H1 (cell line): ENCODE data around the gene ANKRD12. TPM values are rescaled to one million over a fixed set of nuclear protein-coding genes. Genes with fewer than 3 reads are reported as not detected.

Experiments
- CTCF ChIA-PET: fragments of 300-600 bp; sonication (Branson Sonifier 250); formaldehyde crosslinking; loops from one replicate; lab custom pipeline; 2021; ENCODE audit not compliant: partially characterized antibody; lab: Charles Lee
- POLR2A ChIA-PET: fragments of 300-600 bp; sonication (Branson Sonifier 250); formaldehyde crosslinking; loops from one replicate; lab custom pipeline; 2021; ENCODE audit warnings: inconsistent platforms; ENCODE audit not compliant: partially characterized antibody; lab: Charles Lee
- DNase-seq, 2 experiments: peaks; one replicate each; pipeline versions ENCODE4 v3.0.0 to v3.0.0-alpha.2; 2010 to 2022; ENCODE audit warnings: low spot score in 2 of 2, low read depth in 1 of 2, mixed read lengths in 1 of 2
- FAIRE-seq: peaks from 2 replicates; lab custom pipeline; 2011; peaks lifted over from hg19 to GRCh38; lab: Jason Lieb, UNC
- H2AFZ ChIP-seq: 2 replicates; pipeline ENCODE4 v1.8.1; 2012; ENCODE audit warnings: low read length, inconsistent platforms
- H2AK5ac ChIP-seq: 2 replicates; pipeline ENCODE4 v1.6.1; 2013; ENCODE audit warnings: low read depth, low read length
- H2BK120ac ChIP-seq: replicated peaks from 2 replicates; pipeline ENCODE3; 2013; ENCODE audit warnings: low read depth, low read length, inconsistent platforms
- H2BK12ac ChIP-seq: 2 replicates; pipeline ENCODE4 v1.6.1; 2013; ENCODE audit warnings: low read depth, low read length
- H2BK15ac ChIP-seq: 2 replicates; pipeline ENCODE4 v1.6.1; 2013; ENCODE audit warnings: low read length
- H2BK20ac ChIP-seq: 2 replicates; pipeline ENCODE4 v1.6.1; 2013; ENCODE audit warnings: low read length
- H2BK5ac ChIP-seq: 2 replicates; pipeline ENCODE4 v1.6.1; 2013; ENCODE audit warnings: low read depth, low read length
- H3K14ac ChIP-seq: 2 replicates; pipeline ENCODE4 v1.6.1; 2013; ENCODE audit warnings: inconsistent platforms; ENCODE audit not compliant: insufficient read length
- H3K18ac ChIP-seq: 2 replicates; pipeline ENCODE4 v1.6.1; 2013; ENCODE audit warnings: low read length; ENCODE audit errors: extremely low read depth
- H3K23ac ChIP-seq: 2 replicates; pipeline ENCODE4 v1.6.1; 2013; ENCODE audit warnings: inconsistent platforms; ENCODE audit not compliant: insufficient read length
- H3K23me2 ChIP-seq: 2 replicates; pipeline ENCODE4 v1.6.1; 2013; ENCODE audit warnings: low read depth, low read length
- H3K27ac ChIP-seq: 2 replicates; pipeline ENCODE4 v1.6.1; 2011; ENCODE audit warnings: low read depth, low read length, inconsistent platforms
- H3K27me3 ChIP-seq, 4 experiments: replicated peaks in 1 of 4; 1 replicate in 1 of 4; 2 replicates in 3 of 4; pipeline versions ENCODE4 v1.6.1 to v1.8.1; 2011 to 2013; ENCODE audit warnings: low read length in 3 of 4, mild to moderate bottlenecking in 3 of 4, inconsistent platforms in 2 of 4, mixed read lengths in 2 of 4, moderate library complexity in 1 of 4; ENCODE audit not compliant: control insufficient read depth in 3 of 4, insufficient read depth in 3 of 4; ENCODE audit errors: extremely low read depth in 1 of 4
- H3K36me3 ChIP-seq, 4 experiments: 2 replicates each; pipeline versions ENCODE4 v1.6.1 to v1.8.1; 2011 to 2013; ENCODE audit warnings: mild to moderate bottlenecking in 4 of 4, low read length in 3 of 4, moderate library complexity in 2 of 4, control low read depth in 1 of 4, inconsistent platforms in 1 of 4; ENCODE audit not compliant: insufficient read depth in 4 of 4, control insufficient read depth in 2 of 4
- H3K4ac ChIP-seq: replicated peaks from 2 replicates; pipeline ENCODE3; 2013; ENCODE audit warnings: low read length, low read depth, mixed read lengths, inconsistent platforms; ENCODE audit not compliant: insufficient read length
- H3K4me1 ChIP-seq, 4 experiments: replicated peaks in 1 of 4; 1 replicate in 1 of 4; 2 replicates in 3 of 4; pipeline versions ENCODE4 v1.6.1 to v1.8.1; 2011 to 2013; ENCODE audit warnings: low read length in 3 of 4, inconsistent platforms in 2 of 4, mixed read lengths in 1 of 4; ENCODE audit not compliant: insufficient read depth in 4 of 4, control insufficient read depth in 3 of 4
- H3K4me2 ChIP-seq, 2 experiments: 2 replicates each; pipeline versions ENCODE4 v1.6.1 to v1.8.1; 2011 to 2013; ENCODE audit warnings: low read depth in 2 of 2, low read length in 2 of 2, control low read depth in 1 of 2, inconsistent platforms in 1 of 2, mild to moderate bottlenecking in 1 of 2; ENCODE audit not compliant: insufficient read depth in 1 of 2
- H3K4me3 ChIP-seq, 4 experiments: fragments of 200-600, 300-600 bp in 1 of 4; sonication (generic), shearing (Covaris generic), sonication (Bioruptor Twin) in 1 of 4; 2 replicates each; pipeline versions ENCODE4 v1.5.1 to v1.8.1; 2011 to 2016; ENCODE audit warnings: low read length in 4 of 4, low read depth in 3 of 4, control low read depth in 2 of 4, inconsistent platforms in 2 of 4, mild to moderate bottlenecking in 2 of 4, mixed read lengths in 1 of 4, moderate library complexity in 1 of 4; ENCODE audit not compliant: insufficient read depth in 2 of 4; ENCODE audit errors: extremely low read depth in 1 of 4
- H3K56ac ChIP-seq: replicated peaks from 2 replicates; pipeline ENCODE3; 2013; ENCODE audit warnings: low read depth, mild to moderate bottlenecking, mixed read lengths, low read length, inconsistent platforms; ENCODE audit not compliant: insufficient read length
- H3K79me1 ChIP-seq: 2 replicates; pipeline ENCODE4 v1.6.1; 2013; ENCODE audit warnings: low read depth, low read length, control low read depth
- H3K79me2 ChIP-seq, 2 experiments: 2 replicates each; pipeline versions ENCODE4 v1.6.1 to v1.8.1; 2012 to 2013; ENCODE audit warnings: low read length in 2 of 2, mild to moderate bottlenecking in 2 of 2, inconsistent platforms in 1 of 2; ENCODE audit not compliant: insufficient read depth in 2 of 2, control insufficient read depth in 1 of 2
- H3K9ac ChIP-seq, 4 experiments: replicated peaks in 1 of 4; 1 replicate in 1 of 4; 2 replicates in 3 of 4; pipeline versions ENCODE4 v1.6.1 to v1.8.1; 2011 to 2013; ENCODE audit warnings: low read depth in 3 of 4, low read length in 3 of 4, control low read depth in 2 of 4, mild to moderate bottlenecking in 2 of 4, moderate library complexity in 2 of 4, inconsistent platforms in 1 of 4; ENCODE audit errors: extremely low read depth in 1 of 4
- H3K9me3 ChIP-seq, 2 experiments: 2 replicates each; pipeline versions ENCODE4 v1.6.1 to v1.8.1; 2012 to 2013; ENCODE audit warnings: mild to moderate bottlenecking in 2 of 2, moderate library complexity in 2 of 2, control low read depth in 1 of 2, inconsistent platforms in 1 of 2, low read depth in 1 of 2, low read length in 1 of 2, mixed read lengths in 1 of 2; ENCODE audit not compliant: insufficient read depth in 2 of 2
- H4K20me1 ChIP-seq, 2 experiments: replicated peaks in 1 of 2; 2 replicates each; pipeline versions ENCODE3 to v1.8.1; 2011 to 2013; ENCODE audit warnings: inconsistent platforms in 2 of 2, low read length in 2 of 2, mild to moderate bottlenecking in 1 of 2; ENCODE audit not compliant: insufficient read depth in 2 of 2, control insufficient read depth in 1 of 2
- H4K5ac ChIP-seq: 2 replicates; pipeline ENCODE4 v1.6.1; 2013; ENCODE audit warnings: low read length, low read depth, mixed read lengths, inconsistent platforms; ENCODE audit not compliant: insufficient read length
- H4K8ac ChIP-seq: 2 replicates; pipeline ENCODE4 v1.8.0; 2013; ENCODE audit warnings: mild to moderate bottlenecking, moderate library complexity, low read length, inconsistent platforms; ENCODE audit not compliant: insufficient read depth; ENCODE audit errors: extremely low read depth
- H4K91ac ChIP-seq: replicated peaks from 2 replicates; pipeline ENCODE3; 2013; ENCODE audit warnings: low read length, mixed read lengths, inconsistent platforms; ENCODE audit not compliant: insufficient read length
- CREB1 ChIP-seq: IDR thresholded peaks from 2 replicates; pipeline ENCODE4 v1.6.1; 2012; ENCODE audit warnings: inconsistent platforms
- EGR1 ChIP-seq: IDR thresholded peaks from 2 replicates; pipeline ENCODE4 v1.6.1; 2011; ENCODE audit warnings: low read depth, low read length, borderline replicate concordance
- EP300 ChIP-seq, 2 experiments: IDR thresholded peaks; 1 replicate in 1 of 2; 2 replicates in 1 of 2; pipeline ENCODE4 v1.6.1; 2011 to 2012; ENCODE audit warnings: low read depth in 2 of 2, low read length in 2 of 2, mild to moderate bottlenecking in 2 of 2, borderline replicate concordance in 1 of 2, inconsistent platforms in 1 of 2, moderate library complexity in 1 of 2
- MAFK ChIP-seq: IDR thresholded peaks from 2 replicates; pipeline ENCODE4 v1.6.1; 2012; ENCODE audit warnings: low read depth, mild to moderate bottlenecking, improper control_type of control experiment, low read length
- POLR2A ChIP-seq, 2 experiments: IDR thresholded peaks; 1 replicate in 1 of 2; 2 replicates in 1 of 2; pipeline ENCODE4 v1.6.1; 2011; ENCODE audit warnings: low read depth in 2 of 2, low read length in 2 of 2, mild to moderate bottlenecking in 2 of 2; ENCODE audit errors: control extremely low read depth in 1 of 2
- POLR2AphosphoS5 ChIP-seq: IDR thresholded peaks from 2 replicates; pipeline ENCODE4 v1.6.1; 2011; ENCODE audit warnings: low read depth, low read length
- POU5F1 ChIP-seq: IDR thresholded peaks from 2 replicates; pipeline ENCODE4 v1.6.1; 2011; ENCODE audit warnings: low read depth, mild to moderate bottlenecking, low read length, moderate library complexity
- SAP30 ChIP-seq: fragments of 300-600 bp; sonication (generic); IDR thresholded peaks from 2 replicates; pipeline ENCODE4 v1.7.1; 2012; ENCODE audit warnings: low read length, moderate library complexity, mild to moderate bottlenecking, inconsistent platforms; ENCODE audit not compliant: insufficient read depth, insufficient replicate concordance
- SP4 ChIP-seq: IDR thresholded peaks from 2 replicates; pipeline ENCODE4 v1.6.1; 2012; ENCODE audit warnings: low read length, inconsistent platforms
- TAF7 ChIP-seq: optimal IDR thresholded peaks from 2 replicates; pipeline ENCODE3; 2011; ENCODE audit warnings: low read depth, mild to moderate bottlenecking, inconsistent platforms, low read length, moderate library complexity, borderline replicate concordance
- TEAD4 ChIP-seq: IDR thresholded peaks from 2 replicates; pipeline ENCODE4 v1.6.1; 2012; ENCODE audit warnings: low read depth, low read length, inconsistent platforms, mixed read lengths
- WGBS, 2 experiments: shearing (Covaris generic) in 1 of 2; methylation state at CpG; one replicate each; pipeline versions ENCODE4 v1.1.6 to v1.1.7; 2013 to 2015; ENCODE audit warnings: low lambda C conversion rate in 2 of 2, mixed read lengths in 2 of 2, inconsistent platforms in 1 of 2, low coverage in 1 of 2, missing lambda C conversion rate in 1 of 2; ENCODE audit not compliant: insufficient replicate concordance in 2 of 2, insufficient coverage in 1 of 2, insufficient read length in 1 of 2; ENCODE audit errors: extremely low coverage in 1 of 2, missing lambda C conversion rate in 1 of 2; 5-methylcytosine and 5-hydroxymethylcytosine counted together
- polyA plus RNA-seq, 7 experiments: library from polyadenylated mRNA; depleted of rRNA in 3 of 7; stranded (reverse) in 5 of 7; unstranded in 2 of 7; fragments of >200 nt in 5 of 7; fragments of 200-250 nt in 2 of 7; gene quantifications; 1 replicate in 5 of 7; 2 replicates in 1 of 7; 4 replicates in 1 of 7; pipeline versions ENCODE4 v1.2.1 to v1.2.3, GENCODE V29; 2011 to 2013; ENCODE audit warnings: missing spikeins in 2 of 7, mixed read lengths in 2 of 7
- total RNA-seq: library from RNA; stranded (reverse); fragmentation: NEBNext Ultra II Directional; extraction: Animal tissue kit (Norgen Biotek cat#: 25700); gene quantifications from 2 replicates; pipeline ENCODE4 v1.2.1, GENCODE V29; 2021
- TF ChIP-seq, protein P1 (sequence below): IDR thresholded peaks from 2 replicates; pipeline ENCODE4 v1.6.1; 2011; ENCODE audit warnings: low read depth, mild to moderate bottlenecking, low read length; ENCODE audit not compliant: insufficient read depth

ANKRD12 gene
- total and polyA plus RNA-seq, 2 of the 8 experiments (the other 6 are each of a cell fraction or from before 2014, with no cell fraction given), result 2.6 to 37.9 TPM

- no peak overlapping the region for H3K14ac ChIP-seq
- H3K27me3 ChIP-seq, result no peaks in the 10 kb centered on the region
- H2AK5ac ChIP-seq, result no peak overlapping the region
- H2BK12ac ChIP-seq, result no peak overlapping the region
- H3K4me3 ChIP-seq, result no peak overlapping the region
- H4K20me1 ChIP-seq, result peaks cover 0 to 9% of the 10 kb centered on the region in 2 experiments
- H3K9ac ChIP-seq, result no peak overlapping the region
- no peak overlapping the region for H3K56ac ChIP-seq
- H4K91ac ChIP-seq, result no peak overlapping the region
- no peak overlapping the region for H3K18ac ChIP-seq
- no peak overlapping the region for H2BK5ac ChIP-seq
- 83% methylated on average over 2 of the region's 2 CpGs; no CpG with 5 or more reads in 1 of the 2 experiments for WGBS, 2 experiments
- no peak overlapping the region for H4K5ac ChIP-seq
- no peak for TF ChIP-seq CREB1
- no peak for TF ChIP-seq SP4
- TF ChIP-seq SAP30, result no peak
- TF ChIP-seq EGR1, result no peak
- no peak for TF ChIP-seq POLR2AphosphoS5
- no peak for TF ChIP-seq TAF7
- TF ChIP-seq TEAD4, result no peak
- no peak for TF ChIP-seq POLR2A (IDR thresholded peaks at IDR 0.05; ENCODE audit: control extremely low read depth in 1 of 2, low read depth in 2 of 2, low read length in 2 of 2)
- TF ChIP-seq POU5F1, result no peak
- TF ChIP-seq, protein P1, sequence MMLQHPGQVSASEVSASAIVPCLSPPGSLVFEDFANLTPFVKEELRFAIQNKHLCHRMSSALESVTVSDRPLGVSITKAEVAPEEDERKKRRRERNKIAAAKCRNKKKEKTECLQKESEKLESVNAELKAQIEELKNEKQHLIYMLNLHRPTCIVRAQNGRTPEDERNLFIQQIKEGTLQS, result no peak
- no peak for TF ChIP-seq EP300 (IDR thresholded peaks at IDR 0.05; ENCODE audit: borderline replicate concordance in 1 of 2, low read depth in 2 of 2, low read length in 2 of 2)
- TF ChIP-seq MAFK, result no peak
- H3K23ac ChIP-seq, result no peak overlapping the region
- H3K27ac ChIP-seq, result no peak overlapping the region
- H3K9me3 ChIP-seq, result no peaks in the 10 kb centered on the region
- no peak for FAIRE-seq
- H2BK120ac ChIP-seq, result no peak overlapping the region
- no peaks in the 10 kb centered on the region; a peak in 1 of 8 replicates for H3K36me3 ChIP-seq
- no peak overlapping the region for H2BK20ac ChIP-seq
- H4K8ac ChIP-seq, result no peak overlapping the region
- ChIA-PET POLR2A (no interaction called here), CTCF (interaction anchor here (1.3 kb wide), 1 partner anchor 10 kb away, joined by 3 read pairs; no protein-coding TSS in a partner anchor)
- H3K23me2 ChIP-seq, result peaks cover 8% of the 10 kb centered on the region
- DNase-seq, result no peak
- H2AFZ ChIP-seq, result no peak overlapping the region
- no peak overlapping the region for H2BK15ac ChIP-seq
- peaks cover 7 to 77% of the 10 kb centered on the region in 2 experiments for H3K79me2 ChIP-seq
- peaks cover 4% of the 10 kb centered on the region; the same call in 1 of the 2 replicates for H3K79me1 ChIP-seq
- peaks cover 0 to 6% (median 1%) of the 10 kb centered on the region in 4 experiments; a peak in 2 of 7 replicates for H3K4me1 ChIP-seq
- H3K4me2 ChIP-seq, result no peak overlapping the region
- no peak overlapping the region for H3K4ac ChIP-seq
These were observed 3.8 kb downstream of the ANKRD12 start for GRCh38 chr18:9140381-9140780.
